NCI-H2107 treated with DMSO at 0.1 percent for 48 hours (cell line): Measurements from ENCODE around the gene BAHD1.

ENCODE experiments used
- DNase-seq: peaks from one replicate; lab custom pipeline; 2025; ENCODE audit not compliant: unreplicated experiment; lab: John Stamatoyannopoulos, UW

BAHD1 gene

DNA sequence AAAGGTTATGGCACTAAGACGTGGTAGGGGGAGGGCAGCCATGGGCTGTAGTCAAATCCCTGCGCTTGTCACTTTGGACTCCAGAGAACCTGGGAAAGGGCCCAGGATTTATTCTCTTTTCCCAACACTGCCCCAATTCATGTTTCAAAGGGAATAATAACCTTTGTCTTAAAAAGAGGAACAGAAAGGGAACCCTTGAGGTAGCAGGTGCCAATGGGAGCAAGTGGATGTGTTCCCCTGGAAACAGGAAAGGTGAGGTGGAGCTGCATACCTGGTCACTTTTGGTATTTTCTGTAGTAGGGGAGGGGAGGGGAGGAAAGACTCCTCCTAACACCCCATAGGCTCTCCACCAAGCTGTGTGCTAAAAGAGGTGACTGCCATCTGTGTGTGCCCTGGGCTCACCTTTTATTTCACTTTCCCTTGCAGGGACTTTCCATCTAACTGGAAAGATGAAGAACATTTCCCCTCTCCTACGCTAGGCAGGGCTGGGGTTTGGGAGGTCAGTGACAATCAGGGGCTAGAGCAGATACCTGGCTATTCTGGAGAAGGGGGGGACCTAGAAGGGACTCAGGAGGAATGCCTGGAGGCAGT lies 23.9 kb downstream of the BAHD1 start:
- DNase-seq, result no peak

- DNase-seq, result no peak
Observed at GRCh38 chr15:40465939-40466338, 25.2 kb downstream of the BAHD1 start.

- DNase-seq, result no peak
Observed at GRCh38 chr15:40466426-40467260, 25.9 kb downstream of the BAHD1 start.

GRCh38 chr15:40467261-40467615 lies 26.5 kb downstream of the BAHD1 start:
- no peak for DNase-seq

- DNase-seq, result no peak
Observed at GRCh38 chr15:40468898-40469331, 28.2 kb downstream of the BAHD1 start.

GRCh38 chr15:40469776-40470390 lies 29.1 kb downstream of the BAHD1 start:
- no peak for DNase-seq

DNA sequence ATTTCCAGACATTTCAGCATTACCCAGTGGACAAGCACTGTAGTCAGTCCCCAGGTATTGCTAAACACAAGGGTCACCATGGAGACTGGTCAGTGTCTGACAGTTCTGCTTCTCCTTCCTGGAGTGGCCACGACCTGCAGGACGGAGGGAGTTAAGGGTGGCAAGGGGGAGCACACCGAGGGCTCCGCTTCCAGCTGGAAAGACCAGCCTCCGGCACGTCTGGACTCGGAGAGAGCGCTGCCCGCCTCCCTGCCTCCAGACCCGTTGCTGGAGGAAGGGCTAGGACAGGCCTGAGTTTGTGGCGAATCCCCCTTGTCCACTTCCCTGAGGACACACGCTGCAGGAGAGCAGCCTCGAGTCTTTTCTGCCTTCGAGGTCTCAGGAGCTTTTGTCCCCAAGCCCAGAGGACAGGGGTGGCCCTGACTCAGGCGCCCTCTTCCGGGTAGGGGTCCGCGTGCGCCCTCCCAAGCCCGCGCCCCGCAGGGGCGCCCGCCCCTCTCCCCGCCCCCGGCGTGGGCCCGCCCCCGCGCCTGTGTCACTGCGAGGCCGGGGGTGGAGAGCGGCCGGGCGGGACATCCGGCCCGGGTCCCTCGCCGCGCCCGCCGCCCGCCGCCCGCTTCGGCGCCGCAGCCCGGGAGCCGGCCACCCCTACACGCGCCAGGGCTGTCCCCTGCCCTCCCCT lies 29.8 kb downstream of the BAHD1 start, which contains the start of gene CHST14:
TSS of gene CHST14 (plus strand) at position 562 of the 682 bp plus-strand sequence. CDS start 230 bp downstream, outside the sequence.
- no peak for DNase-seq

GRCh38 chr15:40471105-40471807 lies 30.5 kb downstream of the BAHD1 start:
- DNase-seq, result no peak

DNA sequence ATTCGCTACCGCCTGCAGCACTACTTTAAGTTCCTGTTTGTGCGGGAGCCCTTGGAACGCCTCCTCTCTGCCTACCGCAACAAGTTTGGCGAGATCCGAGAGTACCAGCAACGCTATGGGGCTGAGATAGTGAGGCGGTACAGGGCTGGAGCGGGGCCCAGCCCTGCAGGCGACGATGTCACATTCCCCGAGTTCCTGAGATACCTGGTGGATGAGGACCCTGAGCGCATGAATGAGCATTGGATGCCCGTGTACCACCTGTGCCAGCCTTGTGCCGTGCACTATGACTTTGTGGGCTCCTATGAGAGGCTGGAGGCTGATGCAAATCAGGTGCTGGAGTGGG lies 31.0 kb downstream of the BAHD1 start:
- no peak for DNase-seq

- DNase-seq, result no peak
Observed at GRCh38 chr15:40472171-40472727, 31.5 kb downstream of the BAHD1 start.

- DNase-seq, result no peak
Observed at GRCh38 chr15:40474581-40474980, 33.8 kb downstream of the BAHD1 start.

DNA sequence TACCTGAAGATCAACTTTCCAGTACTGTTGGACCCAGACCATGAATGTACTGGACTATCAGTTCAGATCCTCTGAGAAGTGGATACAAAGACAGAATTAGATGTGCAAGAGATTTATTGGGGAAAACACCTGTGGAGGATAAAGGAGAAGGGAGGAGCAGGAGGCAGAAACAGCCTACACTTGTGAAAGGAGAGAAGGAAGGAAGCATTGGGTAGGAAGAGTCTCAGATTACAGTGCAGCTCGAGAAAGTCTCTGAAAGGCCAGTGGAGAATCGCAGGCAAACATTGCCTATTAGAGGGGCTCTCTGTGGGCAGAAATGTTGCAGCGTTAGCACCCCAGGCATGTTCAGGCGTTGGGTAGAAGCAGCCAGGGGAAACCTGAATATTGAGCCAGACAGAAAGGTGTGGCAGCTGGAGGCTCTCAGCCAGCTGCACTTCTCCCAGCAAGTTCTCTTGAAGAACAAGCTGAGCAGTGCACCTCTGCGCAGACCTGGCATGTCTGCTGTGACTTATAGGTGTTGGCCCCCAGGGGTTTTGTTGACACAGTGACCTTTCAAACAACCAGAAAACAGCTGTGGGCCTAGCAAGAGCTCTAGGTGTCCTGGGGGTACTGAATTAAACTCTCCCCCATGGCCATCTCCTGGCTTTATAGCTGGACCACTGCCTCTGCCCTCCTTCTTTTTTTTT lies 37.0 kb downstream of the BAHD1 start:
- DNase-seq, result peak; percentile 32

DNA sequence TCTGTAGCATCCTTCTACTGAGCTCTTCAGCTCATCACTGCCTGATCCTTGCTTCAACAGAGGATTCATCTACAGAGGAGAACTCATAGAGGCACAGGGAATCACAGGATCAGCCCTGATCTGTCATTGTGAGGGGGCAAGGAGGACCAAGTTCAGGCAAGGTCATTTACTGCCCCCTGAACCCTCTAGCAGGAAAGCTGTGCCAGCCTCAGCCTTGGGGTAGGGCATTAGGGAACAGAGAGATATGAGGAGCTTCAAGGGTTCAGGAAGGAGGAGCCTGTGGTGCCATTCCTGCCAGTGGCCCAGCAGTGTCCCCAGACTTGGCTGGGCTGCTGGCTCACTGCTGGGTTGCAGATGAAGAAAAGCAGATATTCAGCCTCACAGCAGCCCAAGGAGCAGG lies 38.3 kb downstream of the BAHD1 start:
- DNase-seq, result no peak

DNA sequence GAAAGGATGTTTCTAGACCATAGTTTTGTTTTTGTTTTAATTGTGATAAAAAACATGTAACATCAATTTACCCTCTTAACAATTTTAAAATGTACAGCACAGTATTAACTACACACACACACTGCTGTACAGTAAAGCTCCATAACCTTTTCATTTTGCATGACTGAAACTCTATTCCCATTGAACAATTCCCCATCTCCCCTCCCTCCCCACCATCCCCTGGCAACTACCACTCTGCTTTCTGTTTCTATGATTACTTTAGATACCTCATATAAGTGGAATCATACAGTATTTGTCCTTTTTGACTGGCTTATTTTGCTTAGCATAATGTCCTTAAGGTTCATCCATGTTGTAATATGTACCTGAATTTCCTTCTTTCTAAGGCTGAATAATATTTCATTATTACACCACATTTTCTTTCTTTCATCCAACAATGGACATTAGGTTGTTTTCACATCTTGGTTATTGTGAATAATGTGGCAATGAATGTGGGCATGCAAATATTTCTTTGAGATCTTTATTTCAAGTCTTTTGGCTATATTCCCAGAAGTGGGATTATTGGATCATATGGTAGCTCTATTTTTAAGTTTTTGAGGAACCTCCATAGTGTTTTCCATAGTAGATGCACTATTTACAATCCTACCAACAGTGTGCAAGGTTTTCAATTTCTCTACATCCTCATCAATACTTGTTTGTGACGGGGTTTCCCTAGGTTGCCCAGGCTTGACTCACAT lies 40.8 kb downstream of the BAHD1 start:
- no peak for DNase-seq

- DNase-seq, result no peak
Observed at GRCh38 chr15:40483919-40484318, 43.2 kb downstream of the BAHD1 start.

DNA sequence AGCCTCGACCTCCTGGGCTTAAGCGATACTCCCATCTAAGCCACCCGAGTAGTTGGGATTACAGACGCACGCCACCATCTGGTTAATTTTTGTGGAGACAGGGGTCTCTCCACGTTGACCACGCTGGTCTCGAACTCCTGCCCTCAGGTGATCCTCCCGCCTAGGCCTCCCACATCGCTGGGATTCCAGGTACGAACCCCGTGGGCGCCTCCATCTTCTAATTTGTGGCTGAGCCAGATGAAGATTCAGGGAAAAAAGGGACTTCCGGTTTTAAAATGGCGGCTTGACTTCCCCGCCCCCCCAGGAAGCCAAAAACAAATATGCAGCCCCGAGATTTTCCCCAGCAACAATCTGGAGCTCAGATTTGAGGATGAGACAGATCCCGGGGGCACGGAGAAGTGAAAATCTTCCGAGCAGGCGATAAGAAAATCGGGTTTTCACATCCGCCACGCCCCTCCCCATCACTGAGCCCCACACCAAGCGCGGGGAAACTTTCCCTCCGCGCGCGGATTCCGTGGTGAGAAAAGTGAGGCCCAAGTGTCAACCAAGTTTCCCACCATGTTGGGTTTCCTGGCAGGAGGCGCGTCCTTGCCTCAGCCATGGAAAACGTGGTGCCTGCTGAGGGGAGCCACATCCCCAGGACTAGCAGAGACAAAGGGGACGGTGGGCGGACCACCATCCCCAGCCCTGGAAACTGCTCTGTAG lies 45.5 kb downstream of the BAHD1 start:
- DNase-seq, result no peak

- no peak for DNase-seq
Observed at GRCh38 chr15:40487816-40488682, 47.3 kb downstream of the BAHD1 start.
